Measurements from ENCODE around the gene PSTPIP2. TPM values are rescaled to one million over a fixed set of nuclear protein-coding genes. Genes with fewer than 3 reads are reported as not detected.

PSTPIP2 gene
- total RNA-seq, 2 experiments from 2014 or later: 21.6 to 22.0 TPM

DNA sequence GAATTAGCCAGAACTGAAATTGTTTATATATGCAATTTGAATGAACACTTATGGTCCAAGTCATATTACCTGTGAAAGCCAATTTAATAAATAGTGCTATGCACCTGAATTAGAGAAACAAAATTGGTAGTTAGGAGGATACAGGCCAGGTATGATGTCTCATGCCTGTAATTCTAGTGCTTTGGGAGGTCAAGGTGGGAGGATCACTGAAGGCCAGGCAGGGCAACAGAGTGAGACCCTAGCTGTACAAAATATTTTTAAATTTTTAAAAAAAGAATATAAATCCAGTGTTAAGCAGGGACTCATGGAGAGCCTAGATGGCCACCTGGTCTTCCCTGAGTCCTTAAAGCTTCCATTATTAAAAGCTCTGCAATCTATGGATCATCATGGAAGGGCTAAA, 7.3 kb upstream of the PSTPIP2 start:
- H3K4me3 Mint-ChIP-seq: no peak overlapping the region
- H3K27ac Mint-ChIP-seq: peak overlapping the region; percentile 34
- H3K27me3 Mint-ChIP-seq: no peaks in the 10 kb centered on the region
- peaks cover 24% of the 10 kb centered on the region for H3K36me3 Mint-ChIP-seq
- no peak for DNase-seq
- H3K9me3 Mint-ChIP-seq: no peaks in the 10 kb centered on the region
- peaks cover 2% of the 10 kb centered on the region for H3K4me1 Mint-ChIP-seq

DNA sequence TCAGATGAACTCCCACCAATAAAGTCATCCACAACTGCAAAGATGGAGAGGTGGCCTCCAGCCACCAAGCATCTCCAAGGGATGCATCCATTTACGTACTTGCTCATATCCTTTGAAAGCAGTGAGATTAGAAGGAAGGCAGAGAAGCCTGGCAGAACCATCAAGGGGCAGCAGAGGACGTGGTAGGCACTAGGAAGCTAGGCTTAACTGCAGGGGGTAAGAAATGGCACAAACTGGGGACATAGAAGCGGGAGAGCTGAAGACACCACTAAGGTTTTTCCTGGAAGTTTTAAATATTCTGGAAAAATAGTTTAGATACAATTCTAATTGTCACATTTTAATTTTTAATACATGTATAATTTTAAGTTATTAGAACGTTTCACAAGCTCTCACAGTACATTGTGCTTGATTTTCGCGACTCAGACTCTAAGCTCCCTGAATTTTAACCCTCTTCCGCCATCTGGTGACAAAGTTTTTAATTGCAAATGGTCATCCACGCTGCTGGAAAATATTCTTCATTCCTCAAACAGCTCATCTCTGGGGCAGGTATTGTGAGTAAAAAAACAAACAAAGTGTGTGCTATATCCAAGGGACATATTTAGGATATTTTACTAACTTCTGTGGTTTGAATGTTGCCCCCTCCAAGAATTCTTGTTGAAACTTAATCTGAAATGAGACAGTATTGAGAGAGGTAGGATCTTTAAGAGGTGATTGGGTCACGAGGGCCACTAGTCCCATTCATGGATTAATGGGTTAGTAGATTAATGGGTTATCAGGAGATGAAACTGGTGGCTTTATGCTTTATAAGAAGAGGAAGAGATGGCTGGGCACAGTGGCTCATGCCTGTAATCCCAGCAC, 1.6 kb upstream of the PSTPIP2 start:
- Mint-ChIP-seq H3K27me3 (no peaks in the 10 kb centered on the region), H3K9me3 (no peaks in the 10 kb centered on the region), H3K36me3 (peaks cover 9% of the 10 kb centered on the region), H3K4me1 (peaks cover 35% of the 10 kb centered on the region), H3K4me3 (no peak overlapping the region), H3K27ac (peak overlapping the region; percentile 54)
- DNase-seq: peak; percentile 54

DNA sequence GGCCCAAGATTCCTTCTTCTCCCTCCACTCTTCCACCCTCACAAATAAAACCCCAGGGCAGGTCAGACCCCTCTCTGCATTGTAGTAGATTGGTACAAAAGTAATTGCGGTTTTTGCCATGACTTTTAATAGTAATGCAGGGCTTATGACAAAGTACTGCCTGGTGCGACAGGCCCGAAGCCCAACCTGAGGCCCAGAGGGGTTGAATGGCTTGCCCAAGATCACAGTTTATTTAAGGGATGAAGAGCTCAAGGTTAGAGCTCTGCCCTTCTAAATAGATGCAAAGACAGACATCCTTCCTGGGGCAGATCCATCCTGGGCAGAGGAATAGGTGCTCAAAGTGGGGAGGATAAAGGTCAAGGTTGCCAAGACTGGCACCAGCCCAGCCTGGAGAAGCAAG, 899 bp upstream of the PSTPIP2 start:
- no peaks in the 10 kb centered on the region for H3K9me3 Mint-ChIP-seq
- DNase-seq: no peak
- H3K27ac Mint-ChIP-seq: peak overlapping the region; percentile 67
- H3K27me3 Mint-ChIP-seq: no peaks in the 10 kb centered on the region
- H3K4me3 Mint-ChIP-seq: peak overlapping the region; percentile 81
- peaks cover 37% of the 10 kb centered on the region for H3K4me1 Mint-ChIP-seq
- peaks cover 9% of the 10 kb centered on the region for H3K36me3 Mint-ChIP-seq

GRCh38 chr18:46072376-46072867, 362 bp upstream of the PSTPIP2 start:
- Mint-ChIP-seq H3K27me3 (no peaks in the 10 kb centered on the region), H3K4me1 (peaks cover 37% of the 10 kb centered on the region), H3K36me3 (peaks cover 9% of the 10 kb centered on the region), H3K27ac (peak overlapping the region; percentile 67), H3K4me3 (peak overlapping the region; percentile 81), H3K9me3 (no peaks in the 10 kb centered on the region)
- no peak for DNase-seq

DNA sequence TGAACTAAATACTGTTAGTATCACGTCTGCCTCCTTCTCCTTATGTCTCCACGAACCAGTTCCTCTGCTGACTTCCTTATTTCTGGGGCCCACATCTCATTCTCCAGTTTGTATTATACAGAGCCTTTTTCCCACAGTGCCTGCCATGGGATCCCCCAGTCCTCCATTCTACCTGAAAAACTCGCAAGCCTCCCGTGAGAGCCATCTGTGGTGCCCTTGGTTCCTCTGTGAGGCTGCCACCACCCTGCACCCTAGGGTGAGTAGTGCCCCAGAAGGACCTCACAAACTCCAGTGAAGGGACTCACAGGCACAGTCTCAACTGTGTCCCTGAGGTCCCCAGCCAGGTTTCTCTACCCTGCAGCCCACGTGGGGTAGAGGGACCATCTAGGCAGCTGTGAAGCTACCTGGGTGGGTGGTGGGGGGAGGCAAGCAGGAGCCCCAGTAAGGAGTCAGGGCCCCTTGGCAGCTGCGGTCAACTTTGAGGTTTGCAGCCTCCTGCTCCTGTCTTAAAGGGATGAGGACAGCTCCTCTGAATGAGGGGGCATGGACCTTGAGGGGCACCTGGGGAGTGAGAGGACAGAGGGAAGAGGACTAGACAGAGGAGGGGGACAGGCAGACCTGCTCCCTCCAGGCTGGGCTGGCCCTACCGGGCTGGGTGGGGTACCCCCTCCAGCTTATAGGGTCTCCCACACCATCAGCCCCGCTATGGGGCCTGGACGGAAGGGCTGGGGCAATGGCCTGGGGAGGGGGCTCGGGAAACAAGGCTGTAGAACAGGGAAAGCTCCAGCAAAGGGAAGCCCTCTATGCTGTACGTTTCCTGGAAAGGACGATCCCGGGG, 1.0 kb downstream of the PSTPIP2 start:
- no peaks in the 10 kb centered on the region for H3K27me3 Mint-ChIP-seq
- peak overlapping the region; percentile 60 for H3K27ac Mint-ChIP-seq
- no peaks in the 10 kb centered on the region for H3K9me3 Mint-ChIP-seq
- peaks cover 9% of the 10 kb centered on the region for H3K36me3 Mint-ChIP-seq
- H3K4me1 Mint-ChIP-seq: peaks cover 39% of the 10 kb centered on the region
- peak overlapping the region; percentile 69 for H3K4me3 Mint-ChIP-seq
- DNase-seq: peak; percentile 25

- peaks cover 39% of the 10 kb centered on the region for H3K4me1 Mint-ChIP-seq
- H3K9me3 Mint-ChIP-seq: no peaks in the 10 kb centered on the region
- no peaks in the 10 kb centered on the region for H3K27me3 Mint-ChIP-seq
- H3K27ac Mint-ChIP-seq: no peak overlapping the region
- H3K36me3 Mint-ChIP-seq: peaks cover 9% of the 10 kb centered on the region
- no peak overlapping the region for H3K4me3 Mint-ChIP-seq
- DNase-seq: no peak
These were observed 1.8 kb downstream of the PSTPIP2 start for GRCh38 chr18:46070232-46070631.

DNA sequence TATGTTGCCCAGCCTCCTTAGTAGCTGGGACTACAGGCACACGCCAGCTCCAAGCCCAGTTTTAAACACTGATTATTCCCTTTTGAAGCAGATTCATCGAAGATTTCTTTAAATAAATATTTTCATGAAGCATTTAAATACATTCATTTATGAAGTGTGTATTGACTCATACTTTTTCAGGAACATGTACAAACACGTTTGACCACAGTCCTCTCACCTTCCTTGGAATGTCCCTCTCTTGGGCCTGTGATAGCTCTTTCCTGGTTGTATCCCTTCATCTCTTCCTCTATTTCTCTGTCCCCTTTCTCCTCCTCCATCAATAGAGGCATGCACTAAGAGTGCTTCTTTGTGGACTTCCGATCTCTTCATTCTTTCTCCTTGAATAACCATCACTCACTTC, 2.5 kb downstream of the PSTPIP2 start:
- no peaks in the 10 kb centered on the region for H3K27me3 Mint-ChIP-seq
- H3K27ac Mint-ChIP-seq: no peak overlapping the region
- peaks cover 9% of the 10 kb centered on the region for H3K36me3 Mint-ChIP-seq
- H3K9me3 Mint-ChIP-seq: no peaks in the 10 kb centered on the region
- H3K4me1 Mint-ChIP-seq: peaks cover 42% of the 10 kb centered on the region
- H3K4me3 Mint-ChIP-seq: no peak overlapping the region
- no peak for DNase-seq

GRCh38 chr18:46068763-46069162, 3.3 kb downstream of the PSTPIP2 start:
- H3K27ac Mint-ChIP-seq: no peak overlapping the region
- H3K4me3 Mint-ChIP-seq: no peak overlapping the region
- H3K27me3 Mint-ChIP-seq: no peaks in the 10 kb centered on the region
- no peak for DNase-seq
- peaks cover 41% of the 10 kb centered on the region for H3K4me1 Mint-ChIP-seq
- H3K36me3 Mint-ChIP-seq: peaks cover 10% of the 10 kb centered on the region
- no peaks in the 10 kb centered on the region for H3K9me3 Mint-ChIP-seq

GRCh38 chr18:46067438-46068007, 4.5 kb downstream of the PSTPIP2 start:
- no peak for DNase-seq
- Mint-ChIP-seq H3K9me3 (no peaks in the 10 kb centered on the region), H3K27ac (no peak overlapping the region), H3K36me3 (peaks cover 10% of the 10 kb centered on the region), H3K4me1 (peaks cover 35% of the 10 kb centered on the region), H3K4me3 (no peak overlapping the region), H3K27me3 (no peaks in the 10 kb centered on the region)

GRCh38 chr18:46062781-46063180, 9.3 kb downstream of the PSTPIP2 start:
- no peak overlapping the region for H3K27ac Mint-ChIP-seq
- peaks cover 3% of the 10 kb centered on the region for H3K36me3 Mint-ChIP-seq
- H3K9me3 Mint-ChIP-seq: no peaks in the 10 kb centered on the region
- DNase-seq: no peak
- H3K4me1 Mint-ChIP-seq: peaks cover 25% of the 10 kb centered on the region
- no peaks in the 10 kb centered on the region for H3K27me3 Mint-ChIP-seq
- no peak overlapping the region for H3K4me3 Mint-ChIP-seq

GRCh38 chr18:46061796-46062195, 10.3 kb downstream of the PSTPIP2 start:
- H3K9me3 Mint-ChIP-seq: no peaks in the 10 kb centered on the region
- peaks cover 25% of the 10 kb centered on the region for H3K4me1 Mint-ChIP-seq
- H3K4me3 Mint-ChIP-seq: no peak overlapping the region
- H3K27me3 Mint-ChIP-seq: no peaks in the 10 kb centered on the region
- peaks cover 3% of the 10 kb centered on the region for H3K36me3 Mint-ChIP-seq
- no peak for DNase-seq
- H3K27ac Mint-ChIP-seq: no peak overlapping the region

- peaks cover 3% of the 10 kb centered on the region for H3K36me3 Mint-ChIP-seq
- no peak for DNase-seq
- no peak overlapping the region for H3K4me3 Mint-ChIP-seq
- no peak overlapping the region for H3K27ac Mint-ChIP-seq
- H3K9me3 Mint-ChIP-seq: no peaks in the 10 kb centered on the region
- H3K4me1 Mint-ChIP-seq: peaks cover 25% of the 10 kb centered on the region
- no peaks in the 10 kb centered on the region for H3K27me3 Mint-ChIP-seq
These were observed 10.7 kb downstream of the PSTPIP2 start for GRCh38 chr18:46061387-46061786.

DNA sequence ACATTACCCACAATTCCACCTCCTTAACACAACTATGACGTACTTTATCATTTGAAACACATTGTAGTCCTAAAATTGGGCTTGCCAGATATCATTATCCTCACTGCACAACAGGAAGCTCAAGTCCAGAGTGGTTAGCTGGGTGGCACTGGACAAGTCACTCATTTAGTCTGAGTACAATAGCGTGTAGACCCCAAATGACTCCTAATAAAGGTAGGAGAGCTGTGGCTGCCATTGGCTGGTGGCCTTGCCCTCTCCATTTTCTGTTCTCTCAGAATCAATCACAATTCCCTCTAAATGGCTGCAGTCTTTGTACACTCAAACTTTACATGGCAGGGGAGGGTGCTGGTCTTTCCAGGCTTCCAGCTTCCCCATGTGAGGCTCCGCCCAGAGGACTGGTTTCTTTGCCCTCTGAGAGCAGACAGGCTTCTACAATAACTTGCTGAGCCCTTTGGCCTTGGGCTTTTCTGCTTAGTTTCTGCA, 11.7 kb downstream of the PSTPIP2 start:
- no peaks in the 10 kb centered on the region for H3K9me3 Mint-ChIP-seq
- no peaks in the 10 kb centered on the region for H3K27me3 Mint-ChIP-seq
- DNase-seq: no peak
- no peak overlapping the region for H3K4me3 Mint-ChIP-seq
- H3K4me1 Mint-ChIP-seq: peaks cover 33% of the 10 kb centered on the region
- H3K36me3 Mint-ChIP-seq: peaks cover 5% of the 10 kb centered on the region
- no peak overlapping the region for H3K27ac Mint-ChIP-seq

DNA sequence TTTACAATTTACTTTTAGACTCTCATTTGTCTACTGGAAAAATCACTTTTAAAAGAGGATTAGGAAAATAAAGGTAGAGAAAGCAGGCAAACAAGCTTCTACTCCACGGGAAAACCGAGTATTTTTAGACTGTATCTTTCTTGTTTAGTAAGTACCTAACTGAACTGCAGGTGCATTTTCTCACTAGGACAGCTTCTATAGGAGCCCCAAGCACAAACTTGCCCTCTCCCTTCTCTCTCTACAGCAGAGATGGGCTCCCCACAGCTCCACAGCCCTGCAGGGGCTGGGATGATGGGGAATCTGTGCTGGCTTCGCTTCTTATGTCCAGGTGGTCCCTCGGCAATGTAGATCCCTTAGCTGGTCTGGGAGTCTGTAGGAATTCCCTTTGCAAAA, 16.2 kb downstream of the PSTPIP2 start:
- Mint-ChIP-seq H3K27me3 (no peaks in the 10 kb centered on the region), H3K27ac (peak overlapping the region; percentile 2), H3K9me3 (no peaks in the 10 kb centered on the region), H3K4me3 (peak overlapping the region; percentile 38), H3K4me1 (peaks cover 34% of the 10 kb centered on the region), H3K36me3 (peaks cover 10% of the 10 kb centered on the region)
- DNase-seq: no peak

Measured in activated naive CD8-positive, alpha-beta T cell treated with anti-CD3 and anti-CD28 coated beads for 36 hours (primary cell).